Thyroid gland (tissue), 4 donors: Measurements from ENCODE around the gene LTN1.

Experiments
- CTCF ChIP-seq, 6 experiments: fragments of 200-600 bp in 3 of 6; fragments of 450-650 bp in 3 of 6; sonication (generic) in 3 of 6; IDR thresholded peaks; one replicate each; pipeline ENCODE4 v1.5.1; 2016 to 2019; ENCODE audit warnings: antibody characterized with exemption in 6 of 6, mild to moderate bottlenecking in 2 of 6, inconsistent platforms in 1 of 6, moderate library complexity in 1 of 6
- POLR2A ChIP-seq, 2 donors: fragments of 450-650 bp; IDR thresholded peaks; one replicate each; pipeline ENCODE4 v1.6.1; 2017; ENCODE audit warnings: antibody characterized with exemption in 2 of 2, mild to moderate bottlenecking in 2 of 2, moderate library complexity in 1 of 2

GRCh38 chr21:28982637-28983036 is 10.0 kb downstream of the LTN1 start:
- TF ChIP-seq CTCF (IDR thresholded peaks at IDR 0.05) (no peak), POLR2A (IDR thresholded peaks at IDR 0.05) (no peak)
